GM19351 (cell line): ENCODE measurements around the gene ACSS1.

Source experiments
- ATAC-seq: cut with Tn5 transposase; IDR thresholded peaks from one replicate; pipeline ENCODE4 v1.9.1; 2021; ENCODE audit warnings: mild to moderate bottlenecking, moderate library complexity; ENCODE audit not compliant: unreplicated experiment

The ACSS1 gene

DNA sequence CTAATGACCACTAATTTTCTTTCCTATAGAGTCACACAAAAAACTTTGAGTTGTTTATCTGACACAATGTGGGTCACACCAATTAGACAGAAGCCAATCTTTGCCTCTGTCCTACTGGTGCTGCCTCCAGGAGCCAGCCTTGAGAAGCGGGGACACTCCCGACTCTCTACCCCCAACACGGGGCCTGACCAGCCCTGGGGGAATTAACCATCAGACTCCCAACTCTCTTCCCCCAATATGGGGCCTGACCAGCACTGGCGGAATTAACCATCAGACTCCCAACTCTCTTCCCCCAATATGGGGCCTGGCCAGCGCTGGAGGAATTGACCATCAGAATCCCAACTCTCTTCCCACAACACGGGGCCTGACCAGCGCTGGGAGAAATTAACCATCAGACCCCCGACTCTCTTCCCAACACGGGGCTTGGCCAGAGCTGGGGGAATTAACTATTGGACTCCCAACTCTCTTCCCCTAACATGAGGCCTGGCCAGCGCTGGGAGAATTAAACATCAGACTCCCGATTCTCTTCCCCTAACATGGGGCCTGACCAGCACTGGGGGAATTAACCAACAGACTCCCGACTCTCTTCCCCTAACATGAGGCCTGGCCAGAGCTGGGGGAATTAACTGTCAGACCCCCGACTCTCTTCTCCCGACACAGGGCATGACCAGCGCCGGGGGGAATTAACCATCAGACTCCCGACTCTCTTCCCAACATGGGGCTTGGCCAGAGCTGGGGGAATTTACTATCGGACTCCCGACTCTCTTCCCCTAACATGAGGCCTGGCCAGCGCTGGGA, 96.4 kb downstream of the ACSS1 start:
- no peak for ATAC-seq

DNA sequence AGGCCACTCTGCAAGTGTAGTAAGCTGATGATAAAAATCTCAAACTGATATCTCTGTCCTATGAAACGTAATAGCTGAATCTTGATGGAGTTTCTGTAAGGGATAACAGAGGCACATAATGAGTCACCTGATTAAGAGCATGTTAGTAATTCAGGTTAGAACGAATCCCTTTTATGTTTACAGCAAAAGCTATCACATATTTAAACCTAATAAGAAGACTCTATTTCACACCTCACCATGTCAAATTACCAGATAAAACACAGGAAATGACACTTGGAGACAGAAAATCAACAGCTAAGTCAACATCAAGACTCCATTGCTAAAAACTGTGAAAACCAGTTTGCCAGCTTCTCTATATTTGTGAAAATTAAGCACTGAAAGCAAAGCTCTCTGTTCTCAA, 97.1 kb downstream of the ACSS1 start:
- no peak for ATAC-seq

DNA sequence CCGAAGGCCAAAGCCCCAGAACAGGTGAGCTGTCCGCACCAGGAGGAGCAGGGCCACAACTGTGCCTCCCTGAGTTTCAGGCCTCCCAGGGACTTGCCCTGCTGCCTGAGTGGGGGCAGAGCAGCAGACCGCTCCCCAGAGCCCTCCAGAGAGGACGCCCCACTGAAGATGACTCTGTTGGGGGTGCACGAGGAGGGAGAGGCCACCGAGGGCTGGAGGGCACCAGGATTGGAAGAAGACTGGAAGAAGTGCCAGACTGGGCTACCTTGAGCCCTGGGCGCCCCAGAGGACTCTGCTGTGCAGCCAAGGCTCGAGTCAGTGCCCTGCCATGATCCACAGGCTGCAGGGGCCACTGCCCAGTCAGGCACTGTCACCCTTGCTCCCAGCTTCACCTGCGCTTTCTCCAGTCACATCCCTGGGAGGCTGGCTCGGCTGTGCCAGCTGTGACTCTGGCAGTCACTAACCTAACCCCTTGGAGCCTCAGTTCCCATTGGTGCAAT, 97.6 kb downstream of the ACSS1 start:
- no peak for ATAC-seq

DNA sequence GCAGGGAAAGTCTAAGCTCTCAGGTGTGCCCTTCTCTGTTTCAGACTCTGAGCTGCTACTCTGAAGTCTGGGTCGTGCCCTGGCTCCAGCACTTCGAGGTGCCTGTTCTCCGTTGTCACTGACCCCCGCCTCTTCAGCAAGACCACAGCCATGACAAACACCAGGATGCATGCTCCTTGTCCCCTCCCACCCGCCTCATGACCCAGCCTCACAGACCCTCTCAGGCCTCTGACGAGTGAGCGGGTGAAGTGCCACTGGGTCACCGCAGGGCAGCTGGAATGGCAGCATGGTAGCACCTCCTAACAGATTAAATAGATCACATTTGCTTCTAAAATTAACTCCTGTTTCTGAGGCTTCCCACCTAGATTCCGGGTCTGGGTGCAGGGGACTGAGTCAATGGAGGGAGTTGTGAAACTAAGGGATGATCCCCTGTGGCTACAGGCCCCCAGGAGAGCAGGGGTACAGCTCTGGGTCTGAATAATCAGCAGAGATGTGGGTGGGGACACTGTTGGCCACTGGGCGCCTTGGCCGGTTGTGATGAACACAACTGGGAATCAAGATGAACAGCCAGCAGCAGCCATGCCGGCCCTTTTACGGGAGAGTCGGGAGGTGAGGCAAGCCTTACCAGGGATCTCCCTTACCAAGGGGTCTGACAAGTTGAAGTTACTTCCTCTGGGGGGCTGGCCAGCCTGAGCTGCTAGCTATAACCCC, 98.2 kb downstream of the ACSS1 start:
- ATAC-seq, result no peak

DNA sequence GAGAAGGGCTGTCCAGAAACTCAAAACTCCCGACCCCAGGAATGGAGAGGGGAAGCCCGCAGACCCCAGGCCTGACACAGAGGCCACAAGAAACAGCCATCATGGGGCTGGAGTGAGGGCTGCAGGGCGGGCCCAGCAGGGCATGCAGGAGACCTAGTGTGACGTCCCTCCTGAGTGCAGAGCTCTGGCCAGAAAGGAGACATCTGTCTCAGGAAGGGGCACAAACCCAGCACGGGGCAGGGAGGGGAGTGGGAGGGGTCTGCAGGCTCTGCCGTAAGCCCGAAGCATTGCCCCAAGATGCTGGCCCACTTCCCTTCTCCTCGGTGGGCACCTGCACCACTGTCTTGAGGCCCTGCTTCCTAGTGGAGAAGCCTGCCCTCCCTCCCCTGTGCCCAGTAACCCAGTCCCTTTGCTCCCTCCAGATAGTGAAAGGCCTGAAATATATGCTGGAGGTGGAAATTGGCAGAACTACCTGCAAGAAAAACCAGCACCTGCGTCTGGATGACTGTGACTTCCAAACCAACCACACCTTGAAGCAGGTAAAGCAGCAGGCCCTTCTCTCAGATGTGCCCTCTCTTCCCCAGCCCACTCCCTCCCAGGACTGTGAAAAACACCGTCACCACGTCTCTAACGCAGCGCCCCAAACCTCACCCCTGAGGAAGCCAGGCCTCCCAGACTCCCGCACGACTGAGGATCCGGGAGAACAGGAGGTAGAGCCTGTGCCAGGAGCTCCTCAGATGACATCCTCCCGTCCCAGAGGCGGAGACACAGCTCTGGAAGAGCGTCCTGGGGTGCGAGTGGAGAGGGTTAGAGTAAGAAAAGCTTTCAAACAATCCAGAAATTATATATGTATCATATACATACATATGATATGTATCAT, 99.2 kb downstream of the ACSS1 start:
- no peak for ATAC-seq

DNA sequence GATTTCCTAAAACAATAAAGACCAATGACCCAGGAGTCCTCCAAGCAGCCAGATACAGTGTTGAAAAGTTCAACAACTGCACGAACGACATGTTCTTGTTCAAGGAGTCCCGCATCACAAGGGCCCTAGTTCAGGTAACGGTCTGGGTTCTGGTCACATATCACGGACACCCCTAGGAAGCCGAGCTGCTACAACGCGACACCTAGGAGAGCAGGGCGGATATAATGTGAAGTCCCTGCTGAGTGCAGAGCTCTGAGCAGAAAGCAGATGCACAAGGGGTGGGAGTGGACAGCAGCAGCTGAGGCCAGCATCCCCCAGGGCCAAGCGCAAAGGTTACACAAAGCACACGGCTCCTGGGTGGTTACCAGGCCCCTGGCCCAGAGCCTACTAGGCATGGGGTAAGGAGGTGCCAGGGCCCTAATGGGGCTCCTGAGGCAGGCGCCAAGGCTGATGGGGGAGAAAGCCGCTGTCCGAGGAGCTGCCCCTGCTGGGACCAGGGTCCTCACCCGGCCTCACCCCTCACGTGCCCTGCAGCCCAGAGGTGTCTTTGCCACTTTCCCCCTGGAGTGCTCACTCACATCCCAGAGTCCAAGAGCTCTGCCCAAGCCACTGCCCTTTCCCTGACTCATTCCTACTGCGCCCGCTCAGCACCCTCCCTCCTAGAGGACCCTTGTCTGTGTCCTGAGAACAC, 100.5 kb downstream of the ACSS1 start:
- no peak for ATAC-seq
